ENCODE measurements around the gene ZBTB46.

The ZBTB46 gene

GRCh38 chr20:63752411-63753101, 78.5 kb downstream of the ZBTB46 start:
- no peak overlapping the region for H3K27ac ChIP-seq
- TF ChIP-seq CTCF (IDR thresholded peaks at IDR 0.05) (peak; percentile 34), ZFX (IDR thresholded peaks at IDR 0.05; ENCODE audit: borderline replicate concordance) (no peak)

- no peak for TF ChIP-seq CTCF (IDR thresholded peaks at IDR 0.05)
- no peak for TF ChIP-seq ZFX (IDR thresholded peaks at IDR 0.05; ENCODE audit: borderline replicate concordance)
- H3K27ac ChIP-seq: no peak overlapping the region
Observed at GRCh38 chr20:63751471-63752271, 79.4 kb downstream of the ZBTB46 start.

GRCh38 chr20:63750807-63751470, 80.1 kb downstream of the ZBTB46 start:
- no peak for TF ChIP-seq ZFX (IDR thresholded peaks at IDR 0.05; ENCODE audit: borderline replicate concordance)
- no peak for TF ChIP-seq CTCF (IDR thresholded peaks at IDR 0.05)
- no peak overlapping the region for H3K27ac ChIP-seq

- TF ChIP-seq ZFX (IDR thresholded peaks at IDR 0.05; ENCODE audit: borderline replicate concordance) (no peak), CTCF (IDR thresholded peaks at IDR 0.05) (no peak)
- no peak overlapping the region for H3K27ac ChIP-seq
Observed at GRCh38 chr20:63749597-63750508, 81.2 kb downstream of the ZBTB46 start.

- TF ChIP-seq CTCF (IDR thresholded peaks at IDR 0.05) (no peak), ZFX (IDR thresholded peaks at IDR 0.05; ENCODE audit: borderline replicate concordance) (no peak)
- H3K27ac ChIP-seq: no peak overlapping the region
Observed at GRCh38 chr20:63748934-63749270, 82.2 kb downstream of the ZBTB46 start.

GRCh38 chr20:63748070-63748933, 82.8 kb downstream of the ZBTB46 start:
- no peak overlapping the region for H3K27ac ChIP-seq

More at GRCh38 chr20:63748070-63748933, 82.8 kb downstream of the ZBTB46 start:
- TF ChIP-seq CTCF (IDR thresholded peaks at IDR 0.05) (no peak), ZFX (IDR thresholded peaks at IDR 0.05; ENCODE audit: borderline replicate concordance) (no peak)

Data from 22Rv1 (cell line).